Measurements from ENCODE around the gene MRPL43. TPM values are rescaled to one million over a fixed set of nuclear protein-coding genes. Genes with fewer than 3 reads are reported as not detected.

The MRPL43 gene
- total RNA-seq, 1 donor from 2014 or later: 74.7 TPM

DNA sequence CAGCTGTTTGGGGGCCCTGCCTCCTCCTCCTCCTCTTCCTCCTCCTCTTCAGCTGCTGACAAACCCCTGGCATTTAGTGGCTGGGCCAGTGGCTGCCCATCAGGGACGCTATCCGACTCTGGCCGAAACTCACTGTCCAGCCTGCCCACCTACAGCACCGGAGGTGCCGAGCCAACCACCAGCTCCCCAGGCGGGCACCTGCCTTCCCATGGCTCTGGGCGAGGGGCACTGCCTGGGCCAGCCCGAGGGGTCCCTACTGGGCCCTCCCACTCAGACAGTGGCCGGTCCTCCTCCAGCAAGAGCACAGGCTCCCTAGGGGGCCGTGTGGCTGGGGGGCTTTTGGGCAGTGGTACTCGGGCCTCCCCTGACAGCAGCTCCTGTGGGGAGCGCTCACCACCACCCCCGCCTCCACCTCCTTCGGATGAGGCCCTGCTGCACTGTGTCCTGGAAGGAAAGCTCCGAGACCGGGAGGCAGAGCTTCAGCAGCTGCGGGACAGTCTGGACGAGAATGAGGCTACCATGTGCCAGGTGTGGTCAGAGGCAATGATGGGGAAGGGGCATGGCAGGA is 16.4 kb upstream of the MRPL43 start:
- no peak for DNase-seq (ENCODE audit: low spot score)

- no peak for DNase-seq (ENCODE audit: low spot score)
Observed at GRCh38 chr10:101002456-101002855, 15.2 kb upstream of the MRPL43 start.

- DNase-seq (ENCODE audit: low spot score): no peak
Observed at GRCh38 chr10:101001659-101002035, 14.3 kb upstream of the MRPL43 start.

DNA sequence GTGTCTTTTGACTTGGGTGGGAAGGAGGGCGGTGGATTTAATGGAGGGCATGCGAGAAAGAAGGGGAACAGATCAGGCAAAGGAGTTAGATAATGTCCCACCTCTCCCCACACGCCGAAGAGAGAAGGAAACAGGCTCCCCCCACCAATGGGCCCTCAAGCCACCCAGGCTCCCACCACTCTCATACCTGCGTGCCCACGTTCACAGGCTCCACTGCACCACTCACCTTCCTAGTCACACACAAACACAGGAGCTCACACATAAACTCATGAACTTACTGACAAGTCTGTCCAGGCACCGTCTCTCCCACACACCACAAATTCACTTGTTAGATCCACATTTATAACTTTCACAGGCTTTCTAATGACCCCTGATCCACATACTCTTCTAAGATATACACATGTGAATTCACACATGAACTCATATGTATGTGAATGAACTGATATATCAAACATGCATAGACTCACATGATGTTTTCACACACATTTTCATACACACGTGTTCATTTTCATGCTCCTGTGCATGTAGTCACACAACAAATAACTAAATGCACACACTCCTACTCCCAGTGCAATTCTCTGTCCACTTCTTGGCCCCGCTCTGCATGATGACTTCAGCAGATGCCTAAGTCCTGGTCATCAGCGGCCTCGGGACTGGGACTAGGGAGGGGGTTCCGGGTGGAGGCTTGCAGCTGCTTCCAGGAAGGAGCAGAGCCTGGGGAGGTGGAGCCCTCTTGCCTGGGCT is 13.8 kb upstream of the MRPL43 start:
- peak; percentile 91 for DNase-seq (ENCODE audit: low spot score)

- DNase-seq (ENCODE audit: low spot score): no peak
Observed at GRCh38 chr10:101000127-101000914, 13.0 kb upstream of the MRPL43 start.

GRCh38 chr10:100999742-101000126 is 12.4 kb upstream of the MRPL43 start, which contains the start of gene LZTS2:
Gene LZTS2, plus strand, starts transcription at chr10:100999808. Its CDS starts 2,731 bp downstream, at chr10:101002539.
- DNase-seq (ENCODE audit: low spot score): no peak

DNA sequence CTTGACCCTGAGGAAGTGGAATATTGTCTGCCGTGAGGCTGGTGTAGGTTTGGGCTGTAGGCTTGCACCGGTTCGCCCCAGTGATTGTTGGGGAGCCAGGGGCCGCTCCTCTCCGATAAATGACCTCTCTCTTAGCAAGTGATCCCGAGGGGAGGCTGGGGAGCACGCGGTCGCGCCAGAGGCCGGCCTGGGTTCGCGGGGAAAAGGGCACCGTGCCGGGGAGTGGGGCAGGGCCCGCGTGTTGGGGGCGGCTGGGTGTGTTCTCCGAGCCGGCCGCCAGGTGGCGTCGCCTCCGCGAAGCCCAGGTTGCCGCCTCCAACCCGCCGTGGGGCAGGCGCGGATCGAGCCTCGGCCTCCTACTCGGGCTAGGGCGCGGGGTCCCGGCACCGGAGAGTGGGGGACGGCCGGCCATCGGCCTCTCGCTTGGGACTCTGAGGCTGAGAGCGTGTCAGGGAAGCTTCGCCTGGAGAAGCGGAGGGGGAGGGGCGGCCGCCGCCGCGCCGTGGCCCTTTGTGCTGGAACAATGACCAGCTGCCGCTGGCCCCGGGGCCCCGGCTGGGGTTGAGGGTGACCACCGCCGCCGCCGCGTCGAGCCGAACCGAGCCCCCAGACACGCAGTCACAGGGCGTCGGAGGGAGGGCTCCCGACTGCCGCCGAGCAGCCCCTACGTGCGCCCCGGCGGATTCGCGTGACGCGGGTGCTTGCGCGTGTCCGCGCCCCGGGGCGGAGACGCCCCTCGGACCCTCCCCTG is 11.9 kb upstream of the MRPL43 start:
- peak; percentile 85 for DNase-seq (ENCODE audit: low spot score)

DNA sequence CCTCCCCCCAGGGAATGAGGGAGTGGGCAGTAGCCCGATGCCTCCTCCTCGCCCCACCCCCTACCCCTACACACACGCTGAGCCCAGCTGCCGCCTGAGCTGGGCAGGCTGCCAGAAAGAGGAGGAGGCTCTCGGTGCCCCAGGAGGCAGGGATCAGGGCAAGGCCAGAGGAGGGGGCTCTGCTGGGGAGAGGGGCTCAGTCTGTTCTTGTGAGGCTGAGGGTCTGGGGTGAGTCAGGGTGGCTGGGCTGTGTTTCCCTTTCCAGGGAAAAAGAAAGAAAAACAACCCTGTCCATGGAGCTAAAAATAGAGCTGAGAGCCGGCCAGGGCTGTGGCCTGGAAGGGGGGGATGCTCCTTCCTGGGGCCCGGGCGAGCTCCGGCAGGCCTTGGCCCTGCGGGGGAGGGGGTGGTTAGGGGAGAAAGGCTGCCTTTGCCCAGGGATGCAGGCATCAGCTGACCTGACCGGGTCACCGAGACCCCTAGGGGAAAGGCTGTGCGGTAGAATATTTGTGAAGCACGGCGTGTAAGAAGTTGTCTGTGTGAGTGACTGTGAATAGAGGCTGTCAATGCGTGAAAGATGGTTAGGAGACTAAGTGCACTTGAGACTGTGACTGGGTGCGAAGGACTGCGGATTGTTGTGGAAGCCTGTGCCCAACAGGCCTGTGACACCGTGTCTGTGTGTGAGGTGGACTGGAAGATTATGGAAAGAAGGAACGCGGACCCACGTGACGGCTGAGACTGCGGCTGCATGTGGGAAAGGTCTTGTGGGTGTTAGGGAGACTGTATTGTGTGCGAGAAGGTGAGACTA is 11.1 kb upstream of the MRPL43 start:
- peak; percentile 91 for DNase-seq (ENCODE audit: low spot score)

DNA sequence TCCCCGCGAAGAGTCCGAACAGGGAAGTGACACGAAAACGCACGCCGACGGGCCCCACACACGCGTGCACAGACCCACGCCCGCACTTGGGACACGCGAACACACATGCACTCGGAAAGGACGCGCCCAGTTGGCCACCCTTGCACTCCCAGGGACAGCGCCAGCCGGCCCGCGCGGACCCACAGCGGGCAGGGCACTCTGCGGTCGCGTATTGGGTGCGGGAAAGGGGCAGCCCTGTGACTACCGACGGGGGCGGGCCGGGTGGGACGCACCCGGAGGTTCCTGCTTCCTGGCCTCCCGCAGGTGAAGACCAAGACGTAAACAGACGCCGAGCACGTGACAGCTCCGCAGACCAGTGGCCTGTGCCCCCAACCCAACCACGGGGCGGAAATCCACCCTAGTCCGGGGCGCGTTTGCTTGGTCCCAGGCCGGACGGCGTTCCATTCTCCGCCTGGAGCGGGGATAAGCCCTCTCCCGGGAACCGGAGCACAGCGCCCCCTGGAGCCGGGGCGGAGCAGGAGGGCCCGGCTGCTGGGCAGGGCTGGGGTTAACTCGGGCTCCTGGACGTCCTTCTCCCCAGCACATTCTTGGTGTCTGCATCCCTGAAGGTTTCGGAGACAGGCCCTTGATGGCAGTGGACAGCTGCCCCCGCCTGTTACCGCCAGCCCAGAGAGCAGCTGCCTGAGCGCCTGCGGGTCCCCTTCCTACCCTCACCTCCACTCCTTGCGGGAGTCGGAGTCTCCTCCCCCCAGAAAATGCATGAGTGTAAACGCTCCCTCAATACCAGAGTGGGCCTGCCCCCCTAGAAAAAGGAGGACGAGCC is 10.3 kb upstream of the MRPL43 start:
- DNase-seq (ENCODE audit: low spot score): peak; percentile 84

- DNase-seq (ENCODE audit: low spot score): no peak
Observed at GRCh38 chr10:100996678-100997359, 9.5 kb upstream of the MRPL43 start.

- no peak for DNase-seq (ENCODE audit: low spot score)
Observed at GRCh38 chr10:100995181-100995580, 7.9 kb upstream of the MRPL43 start.

- no peak for DNase-seq (ENCODE audit: low spot score)
Observed at GRCh38 chr10:100993986-100994708, 6.8 kb upstream of the MRPL43 start.

- DNase-seq (ENCODE audit: low spot score): no peak
Observed at GRCh38 chr10:100989088-100989487, 1.8 kb upstream of the MRPL43 start.

DNA sequence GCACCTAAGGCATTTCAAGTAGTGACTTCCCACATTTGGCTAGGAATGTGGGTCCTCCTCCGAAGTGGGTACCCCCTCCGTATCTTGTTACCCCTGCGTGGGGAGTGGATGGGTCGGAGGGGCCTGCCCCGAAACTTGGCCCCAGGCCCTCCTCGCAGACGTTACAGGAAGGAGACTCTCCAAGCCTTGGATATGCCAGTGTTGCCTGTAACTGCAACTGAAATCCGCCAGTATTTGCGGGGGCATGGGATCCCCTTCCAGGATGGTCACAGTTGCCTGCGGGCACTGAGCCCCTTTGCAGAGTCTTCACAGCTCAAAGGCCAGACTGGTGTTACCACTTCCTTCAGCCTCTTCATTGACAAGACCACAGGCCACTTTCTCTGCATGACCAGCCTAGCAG is 869 bp upstream of the MRPL43 start:
- no peak for DNase-seq (ENCODE audit: low spot score)

- no peak for DNase-seq (ENCODE audit: low spot score)
Observed at GRCh38 chr10:100987685-100988049, 370 bp upstream of the MRPL43 start.

DNA sequence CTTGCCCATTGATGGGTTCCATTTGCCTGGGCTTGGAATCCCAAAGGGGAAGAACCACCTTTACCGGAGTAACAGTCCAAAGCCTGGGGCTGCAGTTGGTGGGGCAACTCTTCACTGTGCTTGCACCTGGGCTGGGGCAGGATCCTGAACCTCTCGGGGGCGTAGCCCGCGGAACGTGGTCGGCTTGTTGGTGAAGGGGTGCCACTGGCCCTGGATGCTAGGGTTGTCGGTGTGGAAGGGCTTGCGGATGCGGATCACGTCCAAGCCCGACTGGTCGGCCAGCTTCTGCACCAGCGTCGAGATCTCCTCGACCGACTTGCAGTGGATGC is 710 bp downstream of the MRPL43 start:
- no peak for DNase-seq (ENCODE audit: low spot score)

GRCh38 chr10:100985336-100985735 is 2.0 kb downstream of the MRPL43 start:
- no peak for DNase-seq (ENCODE audit: low spot score)

DNA sequence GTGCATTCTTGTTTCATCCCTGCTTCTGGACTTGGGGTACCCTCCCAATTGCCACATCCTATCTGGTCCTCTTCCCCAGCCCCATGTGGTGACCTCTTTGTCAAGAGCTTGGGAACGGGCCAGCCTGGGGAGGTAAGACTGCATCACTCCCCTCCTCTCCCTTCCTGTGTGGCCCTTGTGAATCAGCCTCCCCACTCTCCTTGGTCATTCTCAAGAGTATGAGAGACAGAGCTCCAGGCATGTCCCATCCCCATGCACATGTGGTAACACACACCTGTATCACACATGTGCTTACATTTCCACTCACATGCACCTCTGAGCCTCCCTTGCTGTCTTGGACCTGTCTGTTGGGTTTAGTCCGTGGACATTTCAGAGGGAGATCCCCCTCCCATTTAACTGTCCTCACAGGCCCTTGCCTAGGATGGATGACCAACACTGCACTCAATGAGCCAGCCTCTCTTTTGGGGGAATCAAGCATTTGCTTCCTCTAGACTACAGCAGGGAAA is 2.6 kb downstream of the MRPL43 start:
- no peak for DNase-seq (ENCODE audit: low spot score)

Measured in ureter (tissue), 1 donor.